Dedifferentiated amniotic fluid mesenchymal stem cell (primary cell): ENCODE measurements around the gene CCL7.
A peak's percentile ranks its signal among the peaks of the same experiment; 100 is the strongest.

Experiments
- DNase-seq: peaks from one replicate; pipeline ENCODE4 v3.0.0-alpha.2; 2016; ENCODE audit errors: extremely low spot score

Gene CCL7

DNA sequence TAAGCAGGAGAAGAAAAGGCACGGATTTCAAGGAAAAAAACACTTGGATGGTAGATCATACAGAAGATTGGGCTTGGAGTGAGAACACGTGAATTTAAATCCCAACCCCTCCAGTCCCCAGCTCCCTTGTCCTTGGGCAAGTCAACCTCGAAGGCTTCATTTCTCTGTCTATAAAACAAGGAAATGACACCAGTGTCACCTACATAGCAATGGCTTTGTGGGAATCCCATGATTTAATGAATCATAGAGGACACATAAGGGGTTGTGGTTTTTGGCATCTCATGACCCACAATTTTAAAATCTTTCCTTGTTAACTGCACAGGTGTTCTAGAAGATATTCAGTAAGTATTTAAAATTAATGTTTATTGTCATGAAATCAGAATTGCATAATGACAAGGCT, 23.1 kb upstream of the CCL7 start:
- no peak for DNase-seq

DNA sequence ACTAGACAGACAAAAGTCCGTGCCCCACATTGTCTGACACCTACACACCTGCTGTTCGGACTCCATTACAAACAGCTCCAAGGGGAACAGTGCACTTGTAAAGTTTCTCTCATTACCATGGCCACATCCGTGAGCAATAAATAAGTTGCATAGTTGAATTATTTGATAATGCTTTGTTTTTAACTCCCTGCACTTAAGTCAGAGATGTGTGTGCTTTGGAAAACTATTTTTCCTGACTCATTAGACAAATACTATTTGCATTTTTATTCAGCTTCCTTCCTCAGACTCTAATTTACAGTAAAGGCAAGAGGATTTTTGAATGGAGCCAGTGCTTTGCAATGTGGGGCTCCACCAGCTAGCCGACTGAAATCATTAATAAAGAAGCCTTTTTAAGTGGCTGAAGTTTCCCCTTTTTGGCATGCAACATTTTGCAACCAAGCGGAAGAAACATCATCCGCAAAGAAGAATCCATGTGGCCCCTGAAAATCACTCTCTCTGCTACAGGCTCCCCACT, 21.5 kb upstream of the CCL7 start:
- DNase-seq = peak; percentile 26

DNA sequence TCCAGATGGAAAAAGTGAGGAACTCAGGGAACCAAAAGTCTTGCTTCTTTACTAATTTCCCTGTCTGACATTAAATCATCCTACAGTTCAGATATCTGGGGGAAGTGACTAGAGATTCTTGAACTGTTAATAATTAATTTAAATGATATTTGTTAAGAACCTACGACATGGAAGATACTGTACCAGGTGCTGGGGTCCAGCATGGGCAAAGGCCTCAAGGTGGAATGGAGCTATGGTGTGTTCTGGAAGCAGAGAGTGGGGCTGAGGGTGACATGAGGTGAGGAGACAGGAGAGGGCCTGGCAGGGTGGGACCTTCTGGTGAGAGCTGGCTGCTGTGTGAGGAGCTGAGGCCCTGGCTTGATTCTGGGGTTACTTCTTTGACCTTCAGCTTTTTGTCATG, 21.0 kb upstream of the CCL7 start:
- no peak for DNase-seq

DNA sequence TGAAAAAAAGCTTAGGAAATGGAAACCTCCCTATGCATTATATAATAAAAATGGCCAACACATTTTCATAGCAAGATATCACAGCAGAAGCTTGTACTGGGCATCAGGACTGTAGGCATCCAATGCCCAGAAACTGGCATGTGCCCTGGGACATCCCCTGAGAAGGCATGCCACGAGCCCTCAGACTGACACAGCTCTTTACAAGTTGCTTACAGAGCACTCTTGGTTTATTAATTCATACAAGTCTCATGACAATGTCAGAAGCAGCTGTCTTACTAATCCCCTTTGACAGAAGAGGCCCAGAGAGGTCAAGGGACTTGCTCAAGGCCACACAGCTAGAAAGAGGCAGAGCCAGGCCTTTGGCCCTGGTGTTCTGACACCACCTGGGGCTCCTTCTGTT, 20.5 kb upstream of the CCL7 start:
- DNase-seq = no peak

DNA sequence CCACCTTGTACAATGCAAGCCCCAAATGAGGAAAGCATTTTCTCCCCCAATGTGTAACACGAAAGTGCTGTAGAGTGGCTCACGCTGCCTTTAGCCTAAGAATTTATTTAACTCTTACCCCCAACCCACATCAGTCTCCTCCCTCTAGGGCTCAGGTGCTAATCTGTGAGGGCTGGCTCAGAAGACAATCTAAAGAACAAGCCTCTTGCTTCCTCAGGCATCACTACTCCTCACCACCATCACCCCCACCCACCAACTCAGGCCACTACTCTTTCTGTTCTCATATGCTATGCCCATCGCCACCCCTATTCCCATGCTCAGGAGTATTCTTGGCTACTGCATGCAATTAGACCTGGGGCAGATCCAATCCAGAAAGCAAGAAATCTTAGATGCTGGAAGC, 18.8 kb upstream of the CCL7 start:
- no peak for DNase-seq

DNA sequence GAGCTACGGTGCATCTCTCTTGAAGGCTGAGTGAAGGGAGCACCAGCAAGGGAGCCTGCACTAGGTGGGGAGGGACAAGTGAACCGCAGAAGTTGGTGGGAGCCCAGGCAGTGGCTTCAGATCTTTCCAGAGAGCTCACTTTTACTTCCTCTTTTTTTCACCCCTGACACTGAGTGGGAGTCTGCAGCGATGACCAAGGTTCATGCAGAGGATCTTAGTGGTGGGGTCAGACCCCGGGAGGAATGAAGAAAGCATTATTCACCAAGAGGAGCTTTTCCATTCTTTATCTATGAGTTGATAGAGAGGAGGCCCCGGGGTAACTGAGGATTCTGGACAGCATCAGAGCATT, 18.0 kb upstream of the CCL7 start:
- DNase-seq = no peak

DNA sequence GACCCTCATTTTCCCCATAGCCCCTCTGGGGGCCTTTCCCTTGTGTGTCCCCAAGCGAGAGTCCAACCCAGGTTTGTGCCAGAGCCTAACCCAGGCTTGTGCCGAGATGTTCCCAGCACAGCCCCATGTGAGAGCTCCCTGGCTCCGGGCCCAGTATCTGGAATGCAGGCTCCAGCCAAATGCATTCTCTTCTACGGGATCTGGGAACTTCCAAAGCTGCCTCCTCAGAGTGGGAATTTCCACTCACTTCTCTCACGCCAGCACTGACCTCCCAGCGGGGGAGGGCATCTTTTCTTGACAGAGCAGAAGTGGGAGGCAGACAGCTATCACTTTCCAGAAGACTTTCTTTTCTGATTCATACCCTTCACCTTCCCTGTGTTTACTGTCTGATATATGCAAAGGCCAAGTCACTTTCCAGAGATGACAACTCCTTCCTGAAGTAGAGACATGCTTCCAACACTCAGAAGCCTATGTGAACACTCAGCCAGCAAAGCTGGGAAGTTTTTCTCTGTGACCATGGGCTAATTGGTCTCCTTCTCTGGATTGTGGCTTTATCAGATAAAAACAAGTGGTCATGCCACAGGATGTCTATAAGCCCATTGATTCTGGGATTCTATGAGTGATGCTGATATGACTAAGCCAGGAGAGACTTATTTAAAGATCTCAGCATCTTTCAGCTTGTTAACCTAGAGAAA, 17.4 kb upstream of the CCL7 start:
- DNase-seq = peak; percentile 83

DNA sequence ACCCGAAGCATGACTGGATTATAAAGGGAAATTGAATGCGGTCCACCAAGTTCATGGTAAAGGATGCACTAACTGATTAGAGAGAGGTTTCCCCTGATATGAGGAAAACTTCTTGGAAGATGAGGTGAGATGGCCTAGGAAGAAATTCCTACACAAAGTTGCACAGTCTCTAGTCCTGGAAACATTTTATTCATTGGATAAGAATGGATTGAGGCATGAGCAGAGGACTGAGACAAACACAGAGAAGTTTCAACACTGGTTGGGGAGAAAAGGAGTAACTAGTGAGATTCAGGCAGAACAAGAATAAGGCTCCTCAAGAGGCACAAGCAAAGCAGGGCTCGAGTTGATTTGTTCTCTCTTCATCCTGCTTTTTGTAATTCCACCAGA, 16.9 kb upstream of the CCL7 start:
- DNase-seq = no peak

DNA sequence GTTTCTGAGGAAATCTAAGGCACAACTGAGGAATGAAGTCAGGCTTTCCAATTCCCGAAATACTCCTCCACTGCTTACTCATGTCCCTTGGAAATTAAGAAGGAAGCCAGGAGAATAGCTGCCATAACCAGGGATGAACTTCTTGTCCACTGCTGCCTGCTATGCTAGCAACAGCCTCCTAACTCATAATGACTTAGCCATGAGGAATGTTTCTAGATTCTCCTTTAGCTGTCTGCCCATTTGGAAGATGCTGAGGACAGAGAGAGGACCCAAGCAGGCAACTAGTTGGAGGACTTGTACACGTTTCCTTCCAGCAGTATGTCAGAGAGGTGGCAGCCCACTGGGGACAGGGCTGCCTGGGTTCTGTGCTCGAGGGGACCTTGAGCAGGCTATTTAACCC, 15.9 kb upstream of the CCL7 start:
- DNase-seq = peak; percentile 54

DNA sequence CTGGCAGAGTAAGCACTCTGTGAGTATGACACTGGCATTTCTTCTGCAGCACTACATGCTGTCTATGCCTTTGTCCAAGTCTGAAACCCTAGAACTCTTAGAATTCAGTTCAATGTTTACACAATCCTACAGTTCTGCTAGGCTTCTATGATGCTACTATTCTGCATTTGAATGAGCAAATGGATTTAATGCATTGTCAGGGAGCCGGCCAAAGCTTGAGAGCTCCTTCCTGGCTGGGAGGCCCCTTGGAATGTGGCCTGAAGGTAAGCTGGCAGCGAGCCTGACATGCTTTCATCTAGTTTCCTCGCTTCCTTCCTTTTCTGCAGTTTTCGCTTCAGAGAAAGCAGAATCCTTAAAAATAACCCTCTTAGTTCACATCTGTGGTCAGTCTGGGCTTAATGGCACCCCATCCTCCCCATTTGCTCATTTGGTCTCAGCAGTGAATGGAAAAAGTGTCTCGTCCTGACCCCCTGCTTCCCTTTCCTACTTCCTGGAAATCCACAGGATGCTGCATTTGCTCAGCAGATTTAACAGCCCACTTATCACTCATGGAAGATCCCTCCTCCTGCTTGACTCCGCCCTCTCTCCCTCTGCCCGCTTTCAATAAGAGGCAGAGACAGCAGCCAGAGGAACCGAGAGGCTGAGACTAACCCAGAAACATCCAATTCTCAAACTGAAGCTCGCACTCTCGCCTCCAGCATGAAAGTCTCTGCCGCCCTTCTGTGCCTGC, 15.2 kb upstream of the CCL7 start, which contains the start of gene CCL2:
CCL2 (plus strand) TSS at position 635 of the 730 bp plus-strand sequence; CDS start at position 700, 65 bp downstream.
- peak; percentile 44 for DNase-seq

DNA sequence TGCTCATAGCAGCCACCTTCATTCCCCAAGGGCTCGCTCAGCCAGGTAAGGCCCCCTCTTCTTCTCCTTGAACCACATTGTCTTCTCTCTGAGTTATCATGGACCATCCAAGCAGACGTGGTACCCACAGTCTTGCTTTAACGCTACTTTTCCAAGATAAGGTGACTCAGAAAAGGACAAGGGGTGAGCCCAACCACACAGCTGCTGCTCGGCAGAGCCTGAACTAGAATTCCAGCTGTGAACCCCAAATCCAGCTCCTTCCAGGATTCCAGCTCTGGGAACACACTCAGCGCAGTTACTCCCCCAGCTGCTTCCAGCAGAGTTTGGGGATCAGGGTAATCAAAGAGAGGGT, 14.7 kb upstream of the CCL7 start:
- DNase-seq = no peak

DNA sequence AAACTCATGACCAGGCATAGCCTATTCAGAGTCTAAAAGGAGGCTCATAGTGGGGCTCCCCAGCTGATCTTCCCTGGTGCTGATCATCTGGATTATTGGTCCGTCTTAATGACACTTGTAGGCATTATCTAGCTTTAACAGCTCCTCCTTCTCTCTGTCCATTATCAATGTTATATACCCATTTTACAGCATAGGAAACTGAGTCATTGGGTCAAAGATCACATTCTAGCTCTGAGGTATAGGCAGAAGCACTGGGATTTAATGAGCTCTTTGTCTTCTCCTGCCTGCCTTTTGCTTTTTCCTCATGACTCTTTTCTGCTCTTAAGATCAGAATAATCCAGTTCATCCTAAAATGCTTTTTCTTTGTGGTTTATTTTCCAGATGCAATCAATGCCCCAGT, 14.2 kb upstream of the CCL7 start:
- no peak for DNase-seq

DNA sequence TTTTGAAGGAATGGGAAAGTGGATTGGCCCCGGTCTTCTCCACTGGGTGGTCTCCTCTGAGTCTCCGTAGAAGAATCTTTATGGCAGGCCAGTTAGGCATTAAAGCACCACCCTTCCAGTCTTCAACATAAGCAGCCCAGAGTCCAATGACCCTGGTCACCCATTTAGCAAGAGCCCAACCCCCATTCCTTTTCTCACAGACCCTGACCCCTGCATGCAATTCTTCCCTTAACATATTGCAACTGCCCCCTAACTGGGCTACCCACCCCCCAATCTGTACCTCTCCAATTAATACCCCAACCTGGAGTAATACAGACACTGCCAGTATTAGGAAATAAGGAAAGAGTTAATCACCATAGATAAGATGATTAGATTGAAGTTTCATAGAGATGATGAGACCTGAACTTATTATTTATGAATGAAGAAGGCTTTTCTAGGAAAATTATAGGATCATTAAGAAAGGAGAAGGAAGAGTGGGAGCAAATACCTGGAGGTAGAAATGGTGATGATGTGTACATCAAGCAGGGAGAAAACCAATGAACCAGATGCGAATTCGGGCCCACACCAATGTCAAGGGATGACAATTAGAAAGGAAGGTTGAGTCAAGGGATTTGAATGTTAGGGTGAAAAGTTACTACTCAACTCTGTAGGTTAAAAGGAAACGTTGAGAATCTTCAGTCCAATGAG, 12.6 kb upstream of the CCL7 start:
- DNase-seq = no peak

DNA sequence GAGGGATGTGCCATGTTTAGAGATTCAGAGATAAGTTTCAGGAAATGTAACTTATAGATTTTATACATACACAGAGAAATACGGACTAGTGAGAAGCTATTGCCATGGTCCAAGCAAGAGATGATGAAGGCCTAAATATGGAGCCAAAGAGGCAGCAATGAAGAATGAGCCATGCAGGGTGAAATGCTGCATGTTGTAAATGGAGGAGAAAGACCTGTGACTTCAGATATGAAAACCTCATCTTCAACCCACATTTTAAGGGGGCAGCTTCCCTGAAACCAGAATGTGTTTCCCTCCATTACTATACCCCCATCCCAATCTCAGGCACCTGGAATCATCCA, 12.1 kb upstream of the CCL7 start:
- DNase-seq = no peak

DNA sequence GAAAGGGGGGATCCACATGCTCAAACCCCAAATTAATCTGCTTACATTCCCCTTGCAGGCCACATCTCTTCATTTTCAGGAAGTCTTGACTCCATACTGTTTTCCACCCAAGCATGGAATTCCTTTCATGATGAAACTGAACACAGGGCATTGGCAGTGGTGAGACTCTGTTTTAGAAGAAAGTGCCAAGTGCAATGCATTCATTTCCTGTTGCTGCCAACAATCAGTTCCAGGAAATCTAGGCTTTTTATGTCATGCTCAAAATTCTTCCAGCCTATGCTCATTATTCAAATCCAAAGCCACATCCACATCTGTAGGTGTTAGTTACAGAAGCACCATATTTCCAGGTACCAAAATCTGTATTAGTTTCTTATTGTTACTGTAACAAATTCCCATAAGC, 10.9 kb upstream of the CCL7 start:
- peak; percentile 45 for DNase-seq

DNA sequence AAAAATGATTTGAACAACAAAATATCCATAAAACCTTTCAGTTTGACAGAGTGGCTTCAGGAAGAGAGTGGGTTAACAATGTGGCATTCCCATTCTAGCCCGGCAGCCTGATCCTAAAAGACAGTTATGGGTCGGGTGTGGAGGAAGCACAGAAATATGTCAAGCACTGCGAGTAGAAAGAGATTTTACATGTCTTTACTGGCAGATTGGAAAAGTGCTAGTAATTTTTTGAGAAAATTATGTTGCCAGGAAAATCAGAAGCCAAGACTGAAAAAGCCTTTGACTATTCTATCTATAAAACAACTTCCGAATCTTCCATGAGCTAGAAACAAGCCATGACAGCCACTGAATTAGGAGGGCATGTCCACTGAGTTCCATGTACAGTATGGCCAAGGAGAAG, 9.2 kb upstream of the CCL7 start:
- DNase-seq = no peak

DNA sequence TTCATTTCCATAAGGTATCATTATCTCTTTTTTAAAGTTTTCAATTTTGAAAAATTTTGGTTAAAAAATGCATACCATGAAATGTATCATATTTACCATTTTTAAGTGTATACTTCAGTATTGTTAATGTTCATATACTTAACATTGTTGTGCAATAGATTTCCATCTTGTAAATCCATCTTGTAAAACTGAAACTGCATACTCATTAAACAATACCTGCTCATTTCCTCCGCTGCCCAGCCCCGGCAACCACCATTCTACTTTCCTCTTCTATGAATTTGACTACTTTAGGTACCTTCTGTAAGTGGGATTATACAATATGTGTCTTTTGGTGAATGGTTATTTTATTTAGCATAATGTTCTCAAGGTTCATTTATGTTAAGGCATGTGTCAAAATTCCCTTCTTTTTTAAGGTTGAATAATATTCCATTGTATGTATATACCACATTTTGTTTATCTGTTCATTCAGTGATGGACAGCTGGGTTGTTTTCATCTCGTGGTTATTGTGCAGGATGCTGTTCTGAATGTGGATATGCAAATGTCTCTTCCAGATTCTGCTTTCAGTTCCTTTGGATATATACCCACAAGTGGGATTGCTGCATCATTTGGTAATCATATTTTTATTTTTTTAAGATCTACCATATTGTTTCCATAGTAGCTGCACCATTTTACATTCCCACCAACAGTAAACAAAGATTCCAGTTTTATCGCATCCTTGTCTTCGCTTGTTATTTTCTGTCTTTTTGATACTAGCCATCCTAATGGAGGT, 8.3 kb upstream of the CCL7 start:
- DNase-seq = no peak

DNA sequence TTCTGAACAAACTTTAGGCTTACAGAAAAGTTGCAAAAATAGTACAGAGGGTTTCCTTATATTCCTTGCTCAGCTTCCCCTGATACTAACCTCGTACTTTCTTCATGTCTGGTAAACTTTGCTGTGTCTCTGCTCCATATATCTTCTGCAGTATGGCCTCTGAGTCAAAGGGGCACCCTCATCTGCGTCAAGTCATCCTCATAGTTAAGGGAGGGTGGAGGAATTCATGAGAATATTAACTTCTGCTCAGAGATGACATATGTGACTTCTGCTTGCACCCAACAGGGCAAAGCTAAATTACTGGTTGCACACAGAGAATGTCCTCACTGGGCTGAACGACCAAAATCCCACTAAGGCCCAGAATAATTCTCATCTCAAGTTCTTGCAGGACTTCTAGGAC, 4.3 kb upstream of the CCL7 start:
- no peak for DNase-seq

DNA sequence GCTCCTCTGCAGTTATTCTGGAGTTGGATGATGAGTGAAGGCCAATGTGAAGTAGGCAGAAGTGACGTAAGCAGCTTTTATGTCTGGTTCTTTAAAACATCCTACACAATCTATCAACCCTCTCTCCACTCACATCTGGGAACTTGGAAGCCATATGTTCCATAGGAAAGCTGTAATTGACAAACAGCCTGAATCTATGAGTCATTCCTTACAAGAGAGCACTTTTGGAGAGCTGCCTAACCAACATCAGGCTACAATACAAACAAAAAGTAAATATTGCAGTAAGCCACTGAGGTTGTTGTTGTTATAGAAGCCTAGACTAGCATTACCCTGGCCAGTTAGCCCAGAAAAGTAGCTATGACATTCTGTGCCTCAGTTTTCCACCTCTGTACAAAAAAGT, 5.9 kb downstream of the CCL7 start:
- peak; percentile 74 for DNase-seq

DNA sequence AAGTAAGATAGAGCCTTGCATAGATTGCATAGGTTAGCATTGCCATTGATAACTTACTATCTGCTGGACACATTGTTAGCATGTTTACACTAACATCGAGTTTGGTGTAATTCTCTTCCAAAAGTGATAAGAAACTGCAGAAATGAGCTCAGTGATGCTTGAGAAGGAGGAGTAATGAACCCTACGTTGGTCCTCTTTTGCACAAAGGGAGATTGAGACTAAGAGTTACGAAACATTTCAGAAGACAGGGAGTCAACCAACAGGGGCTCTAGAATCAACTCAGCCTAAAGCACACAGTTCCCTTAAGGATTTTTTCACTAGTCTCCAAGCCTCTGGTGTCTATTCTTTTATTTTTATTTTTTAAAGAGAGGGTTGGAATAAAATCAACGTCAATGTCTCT, 6.8 kb downstream of the CCL7 start:
- DNase-seq = no peak

DNA sequence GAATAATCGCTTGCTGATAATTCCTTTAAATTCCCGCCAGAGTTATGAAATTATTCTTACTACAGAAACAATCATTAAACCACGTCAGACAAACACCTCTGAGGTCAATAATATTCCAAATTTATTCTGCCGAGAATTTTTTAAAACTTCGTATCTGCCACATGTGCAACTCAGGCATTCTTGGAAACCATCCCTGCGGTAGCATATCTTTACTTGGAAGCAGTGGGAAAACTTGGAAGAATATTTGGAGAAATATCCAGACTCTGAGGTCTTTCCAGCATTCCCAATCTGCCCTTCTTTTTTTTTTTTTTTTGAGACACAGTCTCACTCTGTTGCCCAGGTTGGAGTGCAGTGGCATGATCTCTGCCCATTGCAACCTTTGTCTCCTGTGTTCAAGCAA, 13.6 kb downstream of the CCL7 start:
- DNase-seq = no peak

DNA sequence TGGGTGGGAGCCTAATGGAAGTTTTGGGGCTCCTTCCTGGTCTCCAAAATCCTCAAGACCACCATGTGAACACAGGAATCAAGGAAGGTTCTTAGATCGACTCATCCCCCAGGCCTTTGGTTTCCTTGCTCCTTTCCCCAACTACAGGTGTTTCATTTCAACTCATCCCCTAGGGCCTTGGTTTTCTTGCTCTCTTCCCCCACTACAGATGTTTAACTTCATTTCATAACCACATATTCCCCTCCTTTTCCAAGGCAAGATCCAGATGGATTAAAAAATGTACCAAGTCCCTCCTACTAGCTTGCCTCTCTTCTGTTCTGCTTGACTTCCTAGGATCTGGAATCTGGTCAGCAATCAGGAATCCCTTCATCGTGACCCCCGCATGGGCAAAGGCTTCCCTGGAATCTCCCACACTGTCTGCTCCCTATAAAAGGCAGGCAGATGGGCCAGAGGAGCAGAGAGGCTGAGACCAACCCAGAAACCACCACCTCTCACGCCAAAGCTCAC, 15.3 kb downstream of the CCL7 start, which contains the start of gene CCL11:
CCL11 (plus strand) TSS at position 457 of the 507 bp plus-strand sequence. CDS start 67 bp downstream, outside the sequence.
- no peak for DNase-seq
